LNCAP (cell line): ENCODE measurements around the gene ZBBX.
A peak's percentile ranks its signal among the peaks of the same experiment; 100 is the strongest.

Experiments used
- TF ChIP-seq, protein P1 (sequence below): fragments of 450-650 bp; IDR thresholded peaks from 2 replicates; pipeline ENCODE4 v1.5.1; 2017; ENCODE audit warnings: mild to moderate bottlenecking

The ZBBX gene

DNA sequence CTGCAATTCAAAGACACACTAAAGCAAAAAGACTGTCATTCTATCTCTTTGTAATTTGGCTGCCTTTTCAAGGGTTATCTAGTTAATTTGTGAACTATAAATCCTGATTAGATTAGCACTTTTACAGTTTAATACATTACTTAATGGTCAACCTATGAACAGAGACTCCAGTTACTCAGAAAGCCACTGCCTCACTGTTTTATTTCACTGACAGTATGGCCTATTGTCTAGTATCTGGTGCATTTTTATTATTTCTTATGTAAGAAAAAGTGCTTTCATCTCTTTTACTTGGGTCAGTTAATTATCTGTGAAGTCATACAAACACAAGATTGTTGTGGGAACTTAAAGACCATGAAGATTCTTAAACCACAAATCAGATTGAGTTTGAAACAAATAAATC, 133.8 kb downstream of the ZBBX start:
- TF ChIP-seq, protein P1, sequence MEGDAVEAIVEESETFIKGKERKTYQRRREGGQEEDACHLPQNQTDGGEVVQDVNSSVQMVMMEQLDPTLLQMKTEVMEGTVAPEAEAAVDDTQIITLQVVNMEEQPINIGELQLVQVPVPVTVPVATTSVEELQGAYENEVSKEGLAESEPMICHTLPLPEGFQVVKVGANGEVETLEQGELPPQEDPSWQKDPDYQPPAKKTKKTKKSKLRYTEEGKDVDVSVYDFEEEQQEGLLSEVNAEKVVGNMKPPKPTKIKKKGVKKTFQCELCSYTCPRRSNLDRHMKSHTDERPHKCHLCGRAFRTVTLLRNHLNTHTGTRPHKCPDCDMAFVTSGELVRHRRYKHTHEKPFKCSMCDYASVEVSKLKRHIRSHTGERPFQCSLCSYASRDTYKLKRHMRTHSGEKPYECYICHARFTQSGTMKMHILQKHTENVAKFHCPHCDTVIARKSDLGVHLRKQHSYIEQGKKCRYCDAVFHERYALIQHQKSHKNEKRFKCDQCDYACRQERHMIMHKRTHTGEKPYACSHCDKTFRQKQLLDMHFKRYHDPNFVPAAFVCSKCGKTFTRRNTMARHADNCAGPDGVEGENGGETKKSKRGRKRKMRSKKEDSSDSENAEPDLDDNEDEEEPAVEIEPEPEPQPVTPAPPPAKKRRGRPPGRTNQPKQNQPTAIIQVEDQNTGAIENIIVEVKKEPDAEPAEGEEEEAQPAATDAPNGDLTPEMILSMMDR = no peak

DNA sequence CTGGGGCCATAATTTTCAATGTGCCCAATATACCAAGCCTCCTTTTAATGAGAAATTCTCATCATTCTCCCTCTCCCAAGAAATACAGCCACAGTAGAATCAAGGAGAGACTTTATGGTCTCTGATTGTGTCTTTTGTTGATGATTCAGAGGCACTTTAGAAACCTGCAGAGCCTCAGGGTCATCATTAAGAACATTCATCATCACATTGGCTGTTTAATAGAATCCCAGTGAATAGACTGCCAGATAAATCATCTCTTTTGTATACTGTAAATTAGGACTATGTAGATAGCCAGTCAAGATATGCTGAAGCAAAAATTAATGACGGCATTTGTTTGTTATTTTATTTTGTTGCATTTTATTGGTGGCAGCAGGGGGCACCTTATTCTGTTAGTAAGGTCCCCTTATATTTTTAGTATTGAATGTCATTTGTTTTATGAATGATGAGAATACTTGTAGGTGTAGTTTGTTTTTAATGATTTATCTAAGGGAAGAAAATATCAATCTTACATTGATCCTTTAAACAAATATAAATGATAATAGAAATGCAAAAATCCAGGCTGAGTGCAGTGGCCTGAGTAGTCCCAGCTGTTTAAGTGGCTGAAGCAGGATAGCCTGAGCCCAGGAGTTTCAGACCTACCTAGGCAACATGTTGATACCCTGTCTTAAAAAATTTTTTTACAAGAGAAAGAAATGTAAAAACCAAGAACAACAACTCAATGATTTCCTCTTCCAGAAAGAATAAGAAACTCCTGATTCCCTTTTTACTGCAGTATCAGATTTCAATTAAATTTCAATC, 138.8 kb downstream of the ZBBX start:
- TF ChIP-seq, protein P1 = no peak

DNA sequence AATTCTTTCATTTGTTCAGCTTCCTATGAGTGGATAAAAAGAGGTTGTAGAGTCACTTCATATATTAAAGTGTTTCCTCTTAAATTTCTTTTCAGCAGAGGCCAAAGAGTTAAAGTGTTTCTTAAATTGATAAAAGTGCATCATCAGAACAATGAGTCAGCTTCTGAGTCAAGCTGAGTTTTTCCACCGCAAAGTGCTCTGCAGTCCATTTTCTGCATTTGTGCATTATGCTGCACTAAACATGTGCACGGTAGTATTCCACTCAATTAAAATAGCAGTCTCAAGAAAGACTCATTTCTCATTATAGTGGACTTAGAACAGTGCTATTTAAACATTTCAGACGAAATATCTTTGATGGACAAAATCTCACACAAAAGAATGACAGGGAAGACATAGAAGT, 152.0 kb downstream of the ZBBX start:
- TF ChIP-seq, protein P1 = no peak

- TF ChIP-seq, protein P1 = no peak
Observed at GRCh38 chr3:167225821-167226220, 154.3 kb downstream of the ZBBX start.

DNA sequence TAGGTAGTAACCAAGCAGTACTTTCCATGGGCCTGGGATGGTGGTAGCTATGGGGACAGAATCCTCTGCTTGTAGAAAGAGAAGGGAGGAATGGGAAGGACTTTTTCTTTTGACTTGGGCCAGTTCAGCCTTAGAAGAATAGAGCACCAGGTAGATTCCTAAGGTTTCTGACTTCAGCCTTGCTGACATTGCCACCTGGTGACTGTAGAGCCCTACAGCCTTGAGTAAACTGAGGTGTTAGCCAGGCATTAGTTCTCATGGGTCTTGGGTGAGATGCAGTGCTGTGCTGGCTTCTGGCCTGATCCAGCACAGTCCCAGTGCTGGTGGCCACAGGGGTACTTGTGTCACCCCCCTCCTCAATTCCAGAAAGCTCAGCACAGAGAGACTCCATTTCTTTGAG, 171.1 kb downstream of the ZBBX start:
- TF ChIP-seq, protein P1 = peak; percentile 30; the same call in 1 of the 2 replicates

DNA sequence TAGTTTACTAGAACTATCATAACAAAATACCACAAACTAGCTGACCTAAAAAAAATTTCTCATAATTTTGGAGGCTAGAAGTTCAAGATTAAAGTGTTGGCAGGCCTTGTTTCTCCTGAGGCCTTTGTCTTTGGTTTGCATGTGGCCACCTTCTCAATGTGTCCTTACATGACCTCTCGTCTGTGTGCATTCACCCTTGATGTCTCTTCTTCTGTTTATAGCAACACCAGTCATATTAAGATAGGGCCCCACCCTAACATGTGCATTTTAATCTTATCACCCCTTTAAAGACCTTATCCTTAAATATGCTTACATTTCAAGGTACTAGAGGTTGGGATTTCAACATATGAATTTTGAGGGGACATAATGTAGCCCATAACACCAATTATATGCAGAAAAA, 177.0 kb downstream of the ZBBX start:
- TF ChIP-seq, protein P1 = no peak

DNA sequence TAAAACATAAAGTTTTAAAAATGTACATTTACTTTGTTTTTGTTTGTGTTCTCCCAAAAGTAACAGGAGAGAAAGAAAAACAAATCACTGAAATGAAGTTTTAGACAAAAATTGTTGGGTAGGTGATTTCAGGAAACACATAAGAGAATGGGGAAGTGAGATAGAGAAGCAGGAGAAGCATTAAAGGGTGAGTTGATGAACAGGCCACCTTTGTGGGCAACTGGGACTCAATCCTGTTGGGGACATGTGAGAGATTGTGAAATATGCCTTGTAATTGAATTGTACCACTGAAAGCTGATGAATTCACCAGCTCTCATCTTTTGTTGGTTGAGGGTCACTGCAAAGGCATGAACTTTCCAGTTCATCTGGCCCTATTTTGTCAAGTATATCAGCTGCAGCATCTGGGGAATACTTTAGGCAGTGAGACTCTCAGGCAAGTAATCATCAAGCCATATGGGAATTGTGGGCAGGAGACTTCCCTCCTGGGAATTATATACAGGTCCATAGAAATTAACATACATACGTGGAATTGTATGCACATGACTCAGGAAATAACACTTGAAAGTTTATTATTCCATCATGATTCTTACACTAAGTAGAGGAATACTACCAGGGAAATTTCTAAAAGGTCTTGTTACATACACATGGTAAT, 181.0 kb downstream of the ZBBX start:
- TF ChIP-seq, protein P1 = no peak
